ENCODE results near the gene TRPM3.

GRCh38 chr9:70588999-70589398 lies 532.4 kb downstream of the TRPM3 start:
- TF ChIP-seq EZH2 (IDR thresholded peaks at IDR 0.05; ENCODE audit: low read depth, low read length, severe bottlenecking) (no peak), POLR2A (IDR thresholded peaks at IDR 0.05; ENCODE audit: control extremely low read depth in 1 of 2, low read depth in 2 of 2, low read length in 2 of 2) (no peak), CTCF (IDR thresholded peaks at IDR 0.05; ENCODE audit: control extremely low read depth in 1 of 3, insufficient read depth in 1 of 3, low read depth in 1 of 3, low read length in 3 of 3) (no peak), SUZ12 (IDR thresholded peaks at IDR 0.05; ENCODE audit: low read length) (no peak), EP300 (IDR thresholded peaks at IDR 0.05; ENCODE audit: borderline replicate concordance in 1 of 2, low read depth in 2 of 2, low read length in 2 of 2) (no peak), POLR2AphosphoS5 (IDR thresholded peaks at IDR 0.05; ENCODE audit: low read depth, low read length) (no peak), ZNF274 (IDR thresholded peaks at IDR 0.05; ENCODE audit: borderline replicate concordance, extremely low read depth, low read length) (no peak), TBP (IDR thresholded peaks at IDR 0.05; ENCODE audit: low read depth, low read length) (no peak), ATF3 (IDR thresholded peaks at IDR 0.05; ENCODE audit: insufficient read depth, low read depth, low read length) (no peak), SRF (IDR thresholded peaks at IDR 0.05; ENCODE audit: low read depth, low read length) (no peak), MAFK (IDR thresholded peaks at IDR 0.05; ENCODE audit: low read depth, low read length) (no peak), CBX8 (IDR thresholded peaks at IDR 0.05; ENCODE audit: borderline replicate concordance, low read depth, low read length) (no peak), USF2 (IDR thresholded peaks at IDR 0.05; ENCODE audit: low read length) (no peak), CHD2 (IDR thresholded peaks at IDR 0.05; ENCODE audit: low read length) (no peak)

Data from H1 (cell line).